HG03095 (cell line): ENCODE data around the gene KIAA1217.
"Not testable (repeated sequence)": the region's sequence is repeated elsewhere in the genome, so short reads cannot be mapped to it uniquely, and the experiment has no call there.

ENCODE experiments used
- ATAC-seq: cut with Tn5 transposase; IDR thresholded peaks from one replicate; pipeline ENCODE4 v1.9.1; 2021; ENCODE audit warnings: moderate library complexity; ENCODE audit not compliant: unreplicated experiment

The KIAA1217 gene

GRCh38 chr10:24434961-24435360 is 226.0 kb downstream of the KIAA1217 start:
- ATAC-seq: no peak

- ATAC-seq: no peak
These were observed 226.4 kb downstream of the KIAA1217 start for GRCh38 chr10:24435374-24435773.

- ATAC-seq: no peak
These were observed 228.4 kb downstream of the KIAA1217 start for GRCh38 chr10:24437302-24437701.

- ATAC-seq: no peak
These were observed 229.9 kb downstream of the KIAA1217 start for GRCh38 chr10:24438800-24439199.

GRCh38 chr10:24439935-24440334 is 231.0 kb downstream of the KIAA1217 start:
- ATAC-seq: no peak

- no peak for ATAC-seq
These were observed 232.2 kb downstream of the KIAA1217 start for GRCh38 chr10:24440817-24441797.

- ATAC-seq: no peak
These were observed 233.3 kb downstream of the KIAA1217 start for GRCh38 chr10:24442234-24442633.

- not testable (repeated sequence) for ATAC-seq
These were observed 233.8 kb downstream of the KIAA1217 start for GRCh38 chr10:24442641-24443174.

- no peak for ATAC-seq
These were observed 235.4 kb downstream of the KIAA1217 start for GRCh38 chr10:24444337-24444736.

GRCh38 chr10:24445958-24446357 is 237.0 kb downstream of the KIAA1217 start:
- not testable (repeated sequence) for ATAC-seq

GRCh38 chr10:24446739-24447138 is 237.8 kb downstream of the KIAA1217 start:
- no peak for ATAC-seq

- ATAC-seq: no peak
These were observed 239.5 kb downstream of the KIAA1217 start for GRCh38 chr10:24448351-24448999.

GRCh38 chr10:24449321-24449740 is 240.4 kb downstream of the KIAA1217 start:
- ATAC-seq: peak; percentile 91

- ATAC-seq: no peak
These were observed 240.9 kb downstream of the KIAA1217 start for GRCh38 chr10:24449769-24450310.

- no peak for ATAC-seq
These were observed 242.4 kb downstream of the KIAA1217 start for GRCh38 chr10:24451325-24451820.

GRCh38 chr10:24452030-24452429 is 243.1 kb downstream of the KIAA1217 start:
- ATAC-seq: no peak

- ATAC-seq: no peak
These were observed 244.5 kb downstream of the KIAA1217 start for GRCh38 chr10:24453404-24453830.

GRCh38 chr10:24453973-24454372 is 245.0 kb downstream of the KIAA1217 start:
- ATAC-seq: no peak

GRCh38 chr10:24455447-24455846 is 246.5 kb downstream of the KIAA1217 start:
- no peak for ATAC-seq

GRCh38 chr10:24456322-24456721 is 247.4 kb downstream of the KIAA1217 start:
- ATAC-seq: no peak

- ATAC-seq: no peak
These were observed 248.9 kb downstream of the KIAA1217 start for GRCh38 chr10:24457661-24458318.
